AG08396 (cell line): ENCODE data around the gene PEX10.
A peak's percentile ranks its signal among the peaks of the same experiment; 100 is the strongest.

Experiments used
- DNase-seq: peaks from one replicate; pipeline ENCODE4 v3.0.0; 2012; ENCODE audit warnings: low spot score, mixed read lengths

PEX10 gene

DNA sequence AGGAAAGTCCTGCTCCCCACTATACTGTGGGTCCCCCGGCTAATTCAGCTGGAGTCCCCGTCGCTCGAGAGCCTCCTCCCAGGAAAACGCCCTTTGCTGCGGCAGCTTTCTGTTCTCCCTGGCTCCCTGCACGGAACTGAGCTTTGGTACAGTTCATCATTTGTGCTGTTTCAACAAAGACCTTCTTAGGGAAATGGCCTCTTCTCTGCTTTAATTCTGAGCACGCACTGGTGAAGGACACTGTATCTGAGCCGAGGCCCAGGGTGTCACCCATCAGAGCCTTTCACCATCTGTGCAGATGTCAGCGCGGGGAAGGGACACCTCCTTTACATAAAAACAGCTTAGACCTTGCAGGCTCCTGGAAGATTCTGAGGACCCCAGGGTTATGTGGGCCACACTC, 13.5 kb upstream of the PEX10 start:
- DNase-seq, result no peak

- DNase-seq, result no peak
These were observed 10.2 kb upstream of the PEX10 start for GRCh38 chr1:2422523-2422922.

GRCh38 chr1:2419416-2419815, 7.1 kb upstream of the PEX10 start:
- no peak for DNase-seq

DNA sequence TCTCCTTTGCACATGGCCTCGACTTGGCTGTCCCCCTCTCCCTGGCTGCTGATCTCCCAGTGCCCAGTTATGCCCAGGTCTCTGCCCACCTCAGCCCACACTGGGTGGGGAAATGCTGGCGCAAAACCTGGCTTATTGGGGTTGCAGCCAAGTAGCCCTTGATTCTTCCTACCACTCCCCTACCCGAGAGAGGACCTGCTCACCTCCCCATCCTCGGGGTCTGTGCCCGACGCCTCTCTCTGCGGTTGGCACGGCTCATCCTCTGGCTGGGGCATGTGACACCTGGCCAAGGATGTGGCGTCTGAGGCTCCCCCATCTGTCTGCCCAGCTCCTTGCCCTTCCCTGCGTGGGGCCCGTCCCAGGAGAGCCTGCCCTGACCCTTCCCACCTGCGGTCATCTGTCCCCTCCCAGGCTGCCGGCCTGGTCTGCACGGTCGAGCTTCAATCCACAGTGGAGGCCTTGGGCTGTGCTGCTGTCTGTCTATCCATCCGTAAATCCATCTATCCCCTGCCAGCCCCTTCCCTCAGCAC, 6.5 kb upstream of the PEX10 start:
- DNase-seq, result no peak

DNA sequence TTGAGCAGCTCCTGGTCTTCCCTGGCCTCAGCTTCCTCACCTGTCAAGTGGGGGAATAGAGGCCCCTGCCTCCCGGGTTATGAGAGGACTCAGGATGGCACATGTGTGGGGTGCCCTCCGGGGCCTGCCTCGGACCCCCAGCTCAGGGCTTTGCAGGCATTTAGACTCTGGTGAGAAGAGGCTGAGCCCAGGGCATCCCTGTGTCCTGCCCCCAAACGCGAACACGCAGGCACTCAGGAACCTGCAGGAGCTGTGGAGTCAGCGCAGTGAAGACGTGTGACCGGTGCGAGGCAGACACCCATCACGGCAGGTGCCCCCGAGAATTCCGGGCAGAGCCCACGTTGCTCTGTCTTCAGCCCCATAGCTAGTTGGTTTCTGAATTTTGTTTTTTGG, 5.5 kb upstream of the PEX10 start:
- no peak for DNase-seq

DNA sequence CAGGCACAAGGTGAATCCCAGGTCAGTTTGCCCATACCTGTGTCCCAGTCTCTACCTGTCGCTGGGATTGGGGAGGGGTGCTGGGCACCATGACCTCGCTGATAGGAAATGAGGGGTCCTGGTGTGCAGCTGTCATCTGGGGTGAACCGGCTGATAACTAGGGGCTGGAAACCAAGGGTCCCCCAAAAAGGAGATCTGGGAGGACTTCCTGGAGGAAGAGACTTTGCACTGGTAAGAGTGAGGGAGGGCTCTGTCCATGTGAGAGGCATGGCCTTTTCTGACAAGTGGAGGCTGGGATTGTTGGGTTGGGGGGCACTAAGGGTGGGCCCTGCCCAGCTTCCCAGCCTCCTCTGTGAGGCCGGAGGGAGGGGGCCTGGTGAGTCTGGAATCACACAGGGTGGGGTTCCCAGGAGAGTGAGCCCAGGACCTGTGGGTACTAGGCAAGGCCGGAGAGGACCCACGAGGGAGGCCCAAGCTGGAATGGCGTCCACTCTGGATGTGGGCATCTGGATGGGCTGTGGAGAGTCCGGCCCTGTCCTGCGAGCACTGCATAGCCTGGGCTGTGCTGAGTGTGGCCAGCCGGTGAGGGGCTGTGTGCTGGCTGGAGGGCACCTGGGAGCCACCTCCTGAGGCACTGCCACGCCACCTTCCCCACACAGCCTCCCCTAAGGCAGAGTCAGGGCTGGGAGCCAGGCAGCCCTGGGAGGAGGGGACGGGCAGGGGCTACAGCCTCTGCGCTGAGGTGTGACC, 4.9 kb upstream of the PEX10 start:
- DNase-seq, result no peak

DNA sequence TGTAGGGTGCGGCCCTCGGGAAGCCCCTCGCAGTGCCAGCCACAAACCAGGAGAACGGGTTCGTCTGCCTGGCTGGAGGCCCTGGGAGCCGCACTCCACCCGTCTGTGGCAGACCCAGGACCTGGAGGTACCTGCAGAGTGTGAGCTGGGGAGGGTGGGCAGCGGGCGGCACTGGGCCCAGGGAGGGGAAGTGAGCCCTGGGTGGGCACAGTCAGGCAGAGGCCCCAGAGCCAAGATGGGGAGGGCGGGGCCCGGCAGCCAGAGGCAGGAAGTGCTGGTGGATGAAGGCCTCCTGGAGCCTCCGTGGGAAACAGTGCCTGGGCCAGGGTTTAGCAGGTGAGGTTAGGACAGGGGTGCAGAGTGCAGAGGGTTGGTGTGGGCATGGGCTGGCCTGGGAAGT, 4.0 kb upstream of the PEX10 start:
- no peak for DNase-seq

DNA sequence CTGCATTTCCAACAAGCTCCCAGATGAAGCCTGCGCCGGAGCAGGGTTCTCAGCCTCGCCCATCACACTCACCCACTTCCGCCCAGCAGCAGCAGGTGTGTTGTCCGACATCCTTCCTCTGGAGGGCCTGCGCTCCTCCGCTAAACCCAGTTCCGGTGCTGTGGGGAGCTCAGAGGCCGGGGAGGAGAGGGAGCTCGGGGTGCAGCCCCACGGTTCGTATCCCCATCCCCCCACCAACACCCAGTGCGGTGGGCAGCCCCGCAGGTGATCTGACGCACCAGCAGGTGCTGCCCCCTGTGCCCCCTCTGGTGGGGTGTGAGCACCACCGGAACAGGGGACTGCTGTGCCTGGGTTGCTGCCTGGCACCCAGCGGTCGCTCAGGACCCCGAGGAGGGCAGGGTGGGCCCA, 3.4 kb upstream of the PEX10 start:
- no peak for DNase-seq

GRCh38 chr1:2415337-2415736, 3.0 kb upstream of the PEX10 start:
- DNase-seq, result no peak

DNA sequence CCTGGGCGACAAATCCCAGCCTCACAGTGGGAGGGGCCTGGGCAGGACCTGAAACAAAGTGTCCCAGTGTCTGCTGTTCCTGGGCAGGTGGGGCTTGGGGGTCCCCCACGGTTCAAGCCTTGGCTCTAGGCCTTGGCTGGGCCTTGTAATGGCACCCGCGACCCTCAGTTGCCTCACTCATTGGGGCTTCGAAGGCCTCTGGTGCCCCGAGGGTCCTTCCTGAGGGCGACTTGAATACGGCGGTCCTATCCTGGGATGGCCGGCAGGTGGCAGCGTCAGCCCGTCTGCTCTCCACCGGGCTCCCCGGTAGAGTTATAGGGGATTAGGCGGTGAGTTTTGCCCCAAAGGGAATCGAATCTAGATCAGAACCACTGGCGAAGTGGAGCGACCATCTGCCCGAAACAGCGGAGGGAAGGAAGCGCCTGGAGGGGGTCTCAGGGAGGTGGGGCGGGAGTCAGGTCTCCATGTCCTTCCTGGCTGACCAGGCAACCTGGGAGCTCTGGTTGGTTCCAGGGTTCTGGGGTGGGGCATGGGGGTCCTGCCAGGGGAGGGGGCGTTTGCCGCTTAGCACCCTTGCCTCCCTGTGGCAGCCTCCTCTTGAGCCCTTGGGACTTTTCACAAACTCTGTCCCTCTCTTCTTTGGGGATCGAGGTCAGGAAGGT, 2.1 kb upstream of the PEX10 start:
- DNase-seq, result peak; percentile 91

- DNase-seq, result no peak
These were observed 1.3 kb upstream of the PEX10 start for GRCh38 chr1:2413495-2414296.

GRCh38 chr1:2412773-2413494, 570 bp upstream of the PEX10 start:
- DNase-seq, result peak; percentile 86

- peak; percentile 61 for DNase-seq
These were observed 466 bp downstream of the PEX10 start for GRCh38 chr1:2411801-2412394.

DNA sequence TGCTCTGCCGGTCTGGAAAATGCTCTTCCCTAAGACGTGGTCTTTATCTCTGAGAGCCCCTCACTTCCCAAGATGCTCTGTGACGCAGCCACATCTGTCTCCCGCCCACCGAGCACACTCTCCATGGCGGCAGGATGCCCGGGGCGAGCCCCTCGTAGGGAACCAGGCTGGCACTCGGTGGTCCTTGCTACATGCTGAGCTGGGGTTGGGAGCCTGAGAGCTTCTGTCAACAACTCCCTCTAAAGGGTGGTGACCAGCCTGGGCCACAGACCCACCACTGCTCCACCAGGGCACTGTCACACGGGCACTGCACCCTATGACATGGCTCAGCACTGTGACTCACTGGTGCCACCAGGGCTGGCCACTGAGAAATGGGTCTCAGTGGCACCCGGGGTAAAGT, 2.6 kb downstream of the PEX10 start:
- no peak for DNase-seq

GRCh38 chr1:2408859-2409276, 3.5 kb downstream of the PEX10 start:
- no peak for DNase-seq

DNA sequence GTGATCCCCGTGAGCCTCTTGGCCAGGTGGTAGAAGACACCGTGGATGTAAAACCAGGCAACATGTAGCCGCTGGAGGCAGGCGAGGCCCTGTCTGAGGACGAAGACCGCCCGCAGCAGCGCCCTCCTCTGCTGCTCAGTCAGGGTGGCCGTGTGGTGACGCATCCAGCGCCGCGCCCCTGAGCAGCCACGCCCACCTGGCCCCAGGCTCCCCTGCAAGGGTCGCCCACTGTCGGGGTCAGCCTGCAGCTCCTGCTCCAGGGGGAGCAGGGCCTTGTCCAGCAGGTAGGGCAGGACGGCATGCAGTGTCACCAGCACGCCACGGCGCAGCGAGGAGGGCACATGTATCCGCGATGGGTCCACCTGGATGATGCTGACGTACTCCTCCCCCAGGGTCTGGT, 3.9 kb downstream of the PEX10 start:
- no peak for DNase-seq

DNA sequence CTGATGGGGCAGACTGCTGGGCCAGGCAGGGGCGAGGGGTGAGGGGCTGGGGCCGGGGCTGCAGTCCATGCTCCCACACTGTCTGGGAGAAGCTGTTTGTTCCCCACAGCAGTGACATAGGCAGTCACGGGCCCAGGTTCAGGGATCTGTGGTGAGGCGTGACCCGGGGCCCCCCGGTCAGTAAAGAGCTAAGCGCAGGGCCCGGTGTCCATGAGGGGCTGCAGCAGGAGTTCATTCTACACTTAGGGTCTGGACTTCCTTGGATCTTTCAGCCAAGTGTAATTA, 4.4 kb downstream of the PEX10 start:
- DNase-seq, result no peak

- no peak for DNase-seq
These were observed 5.0 kb downstream of the PEX10 start for GRCh38 chr1:2407166-2407990.

DNA sequence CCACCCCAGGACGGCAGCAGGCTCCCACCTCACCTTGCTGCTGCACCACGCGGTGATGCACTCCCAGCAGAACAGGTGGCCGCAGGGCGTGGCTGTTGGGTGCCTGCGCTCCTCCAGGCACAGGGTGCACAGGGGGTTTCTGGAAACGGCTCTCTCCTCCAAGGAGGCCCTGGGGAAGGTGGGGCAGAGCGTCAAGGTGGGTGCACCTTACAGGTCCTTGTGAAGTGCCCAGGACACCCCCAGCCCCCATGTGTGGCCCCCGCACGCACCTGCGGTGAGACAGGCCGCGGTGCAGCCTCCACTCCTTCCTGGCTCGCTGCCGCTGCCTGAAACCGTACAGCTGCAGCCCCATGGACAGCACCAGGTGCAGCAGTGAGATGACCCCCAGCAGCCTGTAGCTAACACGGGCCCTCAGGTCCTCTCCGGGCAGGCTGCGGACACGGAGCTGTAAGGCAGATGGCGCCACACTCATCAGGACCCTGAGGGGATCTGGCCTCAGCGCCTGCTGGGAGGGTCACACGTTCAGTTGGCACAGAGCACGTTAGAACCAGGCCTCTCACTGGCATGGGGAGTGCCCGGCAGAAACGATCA, 5.8 kb downstream of the PEX10 start:
- no peak for DNase-seq

GRCh38 chr1:2405588-2406295, 6.6 kb downstream of the PEX10 start:
- DNase-seq, result no peak
